Effector memory CD4-positive, alpha-beta T cell (primary cell): ENCODE measurements around the gene RAI14.

Experiments
- DNase-seq, 3 donors: peaks; one replicate each; pipeline ENCODE4 v3.0.0-alpha.2; 2020
- H3K27ac ChIP-seq: 2 replicates; pipeline ENCODE4 v1.7.0; 2013; ENCODE audit warnings: mild to moderate bottlenecking, low read length, moderate library complexity; ENCODE audit not compliant: insufficient read depth, poor library complexity, severe bottlenecking
- H3K27me3 ChIP-seq: replicated peaks from 2 replicates; pipeline ENCODE4 v1.7.0; 2013; ENCODE audit warnings: mild to moderate bottlenecking, low read length; ENCODE audit not compliant: insufficient read depth, control insufficient read depth, poor library complexity, severe bottlenecking
- H3K36me3 ChIP-seq: 2 replicates; pipeline ENCODE4 v1.7.0; 2013; ENCODE audit warnings: mild to moderate bottlenecking, low read length, moderate library complexity; ENCODE audit not compliant: control insufficient read depth, insufficient read depth
- H3K4me1 ChIP-seq: 2 replicates; pipeline ENCODE4 v1.7.0; 2013; ENCODE audit warnings: low read length, mild to moderate bottlenecking; ENCODE audit not compliant: control insufficient read depth, insufficient read depth, poor library complexity, severe bottlenecking
- H3K4me3 ChIP-seq: 2 replicates; pipeline ENCODE4 v1.7.0; 2013; ENCODE audit warnings: low read length, low read depth, mild to moderate bottlenecking; ENCODE audit not compliant: insufficient read depth, poor library complexity, severe bottlenecking
- H3K9me3 ChIP-seq: 2 replicates; pipeline ENCODE4 v1.7.0; 2013; ENCODE audit warnings: mild to moderate bottlenecking, low read length, moderate library complexity; ENCODE audit not compliant: control insufficient read depth

The RAI14 gene

GRCh38 chr5:34876275-34876674, 220.1 kb downstream of the RAI14 start:
- peaks cover 3% of the 10 kb centered on the region for H3K27me3 ChIP-seq
- no peaks in the 10 kb centered on the region for H3K36me3 ChIP-seq
- H3K4me1 ChIP-seq: no peaks in the 10 kb centered on the region
- DNase-seq: no peak
- H3K27ac ChIP-seq: no peak overlapping the region
- no peaks in the 10 kb centered on the region for H3K9me3 ChIP-seq
- no peak overlapping the region for H3K4me3 ChIP-seq

- Histone ChIP-seq H3K4me1 (no peaks in the 10 kb centered on the region), H3K27ac (no peak overlapping the region), H3K4me3 (no peak overlapping the region), H3K36me3 (no peaks in the 10 kb centered on the region), H3K27me3 (peaks cover 3% of the 10 kb centered on the region), H3K9me3 (no peaks in the 10 kb centered on the region)
- no peak for DNase-seq
Measured at GRCh38 chr5:34881246-34881645, 225.1 kb downstream of the RAI14 start.
